ENCODE data around the gene RTP4.

DNA sequence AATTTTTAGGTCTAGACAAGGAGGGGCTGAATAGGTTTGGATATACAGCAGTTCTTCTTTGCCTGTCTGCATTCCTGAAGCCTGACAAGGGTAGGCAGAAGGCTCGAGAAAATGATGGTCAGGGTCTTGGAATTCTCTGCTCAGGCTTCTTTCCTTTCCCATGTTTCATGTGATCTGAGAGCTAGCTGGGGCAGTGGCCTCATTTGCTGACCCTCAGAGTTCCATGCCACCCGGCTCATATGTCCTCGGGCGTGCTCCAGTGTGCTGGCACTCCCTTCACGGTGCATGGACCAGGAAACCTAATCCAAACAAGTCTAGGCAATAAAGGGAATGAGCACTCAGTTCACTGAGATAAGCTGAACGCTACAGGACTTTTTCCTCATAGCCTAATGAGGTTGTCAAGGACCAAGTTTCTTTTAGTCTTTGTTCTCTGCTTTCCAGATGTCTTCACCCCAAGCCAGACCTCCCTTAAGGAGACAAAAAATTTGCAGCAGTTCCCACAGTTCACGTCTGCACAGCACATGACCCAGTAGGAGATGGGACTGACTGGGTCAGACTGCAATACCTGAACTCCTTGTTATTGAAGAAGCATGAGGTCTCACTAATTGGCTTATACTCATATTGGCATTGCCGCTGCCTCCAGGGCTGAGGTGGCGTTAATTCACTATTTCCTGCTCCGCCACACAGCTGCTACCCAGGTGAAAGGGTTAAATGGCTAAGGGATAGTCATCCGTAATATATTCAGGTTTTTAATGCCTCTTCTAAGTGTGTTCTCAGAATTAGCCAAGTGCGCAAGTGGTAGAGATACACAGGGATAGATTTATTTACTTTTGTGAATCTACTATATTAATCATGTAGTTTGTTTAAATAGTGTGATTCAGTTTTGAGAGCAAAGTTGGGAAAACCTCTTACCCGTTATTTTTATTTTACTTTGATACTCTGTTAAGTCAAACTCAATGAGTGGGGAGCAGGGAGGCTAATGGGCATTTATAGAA lies 15.3 kb upstream of the RTP4 start:
- TF ChIP-seq, protein P1, sequence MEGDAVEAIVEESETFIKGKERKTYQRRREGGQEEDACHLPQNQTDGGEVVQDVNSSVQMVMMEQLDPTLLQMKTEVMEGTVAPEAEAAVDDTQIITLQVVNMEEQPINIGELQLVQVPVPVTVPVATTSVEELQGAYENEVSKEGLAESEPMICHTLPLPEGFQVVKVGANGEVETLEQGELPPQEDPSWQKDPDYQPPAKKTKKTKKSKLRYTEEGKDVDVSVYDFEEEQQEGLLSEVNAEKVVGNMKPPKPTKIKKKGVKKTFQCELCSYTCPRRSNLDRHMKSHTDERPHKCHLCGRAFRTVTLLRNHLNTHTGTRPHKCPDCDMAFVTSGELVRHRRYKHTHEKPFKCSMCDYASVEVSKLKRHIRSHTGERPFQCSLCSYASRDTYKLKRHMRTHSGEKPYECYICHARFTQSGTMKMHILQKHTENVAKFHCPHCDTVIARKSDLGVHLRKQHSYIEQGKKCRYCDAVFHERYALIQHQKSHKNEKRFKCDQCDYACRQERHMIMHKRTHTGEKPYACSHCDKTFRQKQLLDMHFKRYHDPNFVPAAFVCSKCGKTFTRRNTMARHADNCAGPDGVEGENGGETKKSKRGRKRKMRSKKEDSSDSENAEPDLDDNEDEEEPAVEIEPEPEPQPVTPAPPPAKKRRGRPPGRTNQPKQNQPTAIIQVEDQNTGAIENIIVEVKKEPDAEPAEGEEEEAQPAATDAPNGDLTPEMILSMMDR (conservative IDR thresholded peaks at IDR 0.05 in 1 of 2, IDR thresholded peaks at IDR 0.05 in 1 of 2; ENCODE audit: low read depth in 1 of 2, low read length in 2 of 2), result no peak
- no peak for TF ChIP-seq EZH2 (IDR thresholded peaks at IDR 0.05; ENCODE audit: low read length, missing control alignments)
